Measurements from ENCODE around the gene PRR3. TPM values are rescaled to one million over a fixed set of nuclear protein-coding genes. Genes with fewer than 3 reads are reported as not detected.

The PRR3 gene
- total RNA-seq, 1 donor from 2014 or later: 2.1 TPM

DNA sequence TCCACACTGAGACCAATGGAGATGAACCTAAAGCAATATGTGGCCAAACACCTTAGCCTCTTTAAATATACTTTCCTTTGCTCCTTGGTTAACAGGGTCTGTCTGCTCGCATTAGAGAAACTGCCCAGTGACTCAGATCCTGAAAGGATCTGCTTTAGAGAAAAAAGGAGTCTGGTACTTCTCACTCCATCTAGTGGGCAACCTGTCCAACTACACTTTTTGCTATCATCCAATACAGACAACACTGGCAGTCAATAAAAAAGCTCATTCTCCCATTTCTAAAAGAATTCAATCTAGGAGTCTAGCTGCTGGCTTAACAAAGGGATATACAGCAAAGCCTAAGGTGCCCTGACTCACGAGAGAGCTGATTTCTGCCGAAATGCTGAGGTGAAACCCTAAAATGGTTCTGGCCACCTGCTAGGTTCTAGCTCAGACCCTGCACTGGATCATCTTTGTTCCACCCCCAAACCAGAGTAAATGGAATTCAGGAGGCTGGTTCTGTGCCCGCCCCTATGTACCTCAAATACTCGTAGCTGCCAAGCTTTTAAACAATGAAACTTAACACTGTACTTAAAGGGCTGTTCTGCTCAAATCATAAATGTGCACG, 12.3 kb upstream of the PRR3 start:
- no peaks in the 10 kb centered on the region for H3K27me3 ChIP-seq (ENCODE audit: control insufficient read depth, insufficient read depth, low read length)
- H3K4me3 ChIP-seq (ENCODE audit: low read depth, low read length): no peak overlapping the region
- DNase-seq (ENCODE audit: low read depth): peak; percentile 70
- TF ChIP-seq, protein P1, sequence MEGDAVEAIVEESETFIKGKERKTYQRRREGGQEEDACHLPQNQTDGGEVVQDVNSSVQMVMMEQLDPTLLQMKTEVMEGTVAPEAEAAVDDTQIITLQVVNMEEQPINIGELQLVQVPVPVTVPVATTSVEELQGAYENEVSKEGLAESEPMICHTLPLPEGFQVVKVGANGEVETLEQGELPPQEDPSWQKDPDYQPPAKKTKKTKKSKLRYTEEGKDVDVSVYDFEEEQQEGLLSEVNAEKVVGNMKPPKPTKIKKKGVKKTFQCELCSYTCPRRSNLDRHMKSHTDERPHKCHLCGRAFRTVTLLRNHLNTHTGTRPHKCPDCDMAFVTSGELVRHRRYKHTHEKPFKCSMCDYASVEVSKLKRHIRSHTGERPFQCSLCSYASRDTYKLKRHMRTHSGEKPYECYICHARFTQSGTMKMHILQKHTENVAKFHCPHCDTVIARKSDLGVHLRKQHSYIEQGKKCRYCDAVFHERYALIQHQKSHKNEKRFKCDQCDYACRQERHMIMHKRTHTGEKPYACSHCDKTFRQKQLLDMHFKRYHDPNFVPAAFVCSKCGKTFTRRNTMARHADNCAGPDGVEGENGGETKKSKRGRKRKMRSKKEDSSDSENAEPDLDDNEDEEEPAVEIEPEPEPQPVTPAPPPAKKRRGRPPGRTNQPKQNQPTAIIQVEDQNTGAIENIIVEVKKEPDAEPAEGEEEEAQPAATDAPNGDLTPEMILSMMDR (IDR thresholded peaks at IDR 0.05; ENCODE audit: insufficient read depth, low read length, severe bottlenecking): peak; percentile 74
- peaks cover 1% of the 10 kb centered on the region for H3K36me3 ChIP-seq (ENCODE audit: control insufficient read depth, insufficient read depth, low read length)
- no peak for FAIRE-seq

DNA sequence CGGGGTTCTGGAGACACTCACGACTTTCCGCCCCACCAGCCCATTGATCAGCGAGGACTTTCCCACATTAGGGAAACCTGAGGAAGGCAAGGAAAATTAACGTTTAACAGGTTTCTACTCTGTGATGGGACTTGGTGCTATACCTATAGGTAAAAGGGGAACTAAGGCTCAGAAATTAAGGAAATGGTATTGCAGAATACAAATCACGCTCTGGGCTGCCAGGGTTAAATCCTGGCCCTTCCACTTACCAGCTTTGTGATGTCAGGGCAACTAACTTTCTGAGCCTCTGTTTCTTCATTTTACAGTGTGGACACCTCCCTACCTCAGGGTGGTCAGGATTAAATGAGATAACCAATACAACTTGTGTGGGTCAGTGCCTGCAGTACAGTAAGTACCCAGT, 9.6 kb upstream of the PRR3 start:
- no peak for DNase-seq (ENCODE audit: low read depth)
- H3K27me3 ChIP-seq (ENCODE audit: control insufficient read depth, insufficient read depth, low read length): no peaks in the 10 kb centered on the region
- TF ChIP-seq, protein P1 (IDR thresholded peaks at IDR 0.05; ENCODE audit: insufficient read depth, low read length, severe bottlenecking): no peak
- H3K4me3 ChIP-seq (ENCODE audit: low read depth, low read length): no peak overlapping the region
- H3K36me3 ChIP-seq (ENCODE audit: control insufficient read depth, insufficient read depth, low read length): peaks cover 7% of the 10 kb centered on the region
- no peak for FAIRE-seq

DNA sequence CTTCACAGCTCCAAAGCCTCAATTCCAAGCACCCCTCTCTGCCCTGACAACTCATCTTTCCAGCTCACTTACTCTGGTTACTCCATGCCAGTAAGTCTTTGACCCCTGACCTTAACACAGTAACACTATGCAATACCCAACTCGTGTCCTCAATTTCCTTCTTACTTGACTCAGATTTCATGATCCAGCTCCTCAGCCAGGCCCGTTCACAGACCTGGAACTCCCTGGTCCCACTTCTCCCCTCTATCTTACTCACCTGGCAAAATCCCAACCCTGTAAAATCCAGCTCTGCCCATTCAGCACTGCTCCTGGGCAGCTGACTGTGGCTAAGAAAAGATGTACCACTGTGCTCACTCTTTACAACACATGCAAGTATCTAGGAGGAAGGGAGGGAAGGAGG, 8.7 kb upstream of the PRR3 start:
- Histone ChIP-seq H3K27me3 (ENCODE audit: control insufficient read depth, insufficient read depth, low read length) (no peaks in the 10 kb centered on the region), H3K4me3 (ENCODE audit: low read depth, low read length) (no peak overlapping the region), H3K36me3 (ENCODE audit: control insufficient read depth, insufficient read depth, low read length) (peaks cover 13% of the 10 kb centered on the region)
- FAIRE-seq (no peak), DNase-seq (ENCODE audit: low read depth) (no peak)
- TF ChIP-seq, protein P1 (IDR thresholded peaks at IDR 0.05; ENCODE audit: insufficient read depth, low read length, severe bottlenecking): no peak

DNA sequence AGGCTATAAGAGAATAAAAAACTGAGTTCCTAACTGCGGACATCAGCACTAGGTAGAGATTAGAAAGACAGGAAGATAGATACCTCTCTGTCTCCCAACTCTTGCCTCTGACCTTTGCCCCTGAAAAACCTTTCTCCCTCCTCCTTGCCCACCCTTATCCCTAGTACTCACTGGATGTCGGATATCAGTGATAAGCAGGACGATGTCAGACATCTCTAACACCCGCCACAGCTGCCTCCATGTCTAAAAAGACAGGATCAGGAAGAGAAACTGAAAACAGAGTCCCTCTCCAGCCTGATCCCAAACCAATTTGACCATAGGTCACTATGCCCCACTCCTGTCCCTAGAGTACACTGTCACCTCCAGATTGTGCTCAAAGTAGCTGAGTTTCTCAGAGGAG, 2.7 kb upstream of the PRR3 start:
- Histone ChIP-seq H3K4me3 (ENCODE audit: low read depth, low read length) (no peak overlapping the region), H3K27me3 (ENCODE audit: control insufficient read depth, insufficient read depth, low read length) (no peaks in the 10 kb centered on the region), H3K36me3 (ENCODE audit: control insufficient read depth, insufficient read depth, low read length) (peaks cover 16% of the 10 kb centered on the region)
- FAIRE-seq: no peak
- no peak for DNase-seq (ENCODE audit: low read depth)
- TF ChIP-seq, protein P1 (IDR thresholded peaks at IDR 0.05; ENCODE audit: insufficient read depth, low read length, severe bottlenecking): no peak

DNA sequence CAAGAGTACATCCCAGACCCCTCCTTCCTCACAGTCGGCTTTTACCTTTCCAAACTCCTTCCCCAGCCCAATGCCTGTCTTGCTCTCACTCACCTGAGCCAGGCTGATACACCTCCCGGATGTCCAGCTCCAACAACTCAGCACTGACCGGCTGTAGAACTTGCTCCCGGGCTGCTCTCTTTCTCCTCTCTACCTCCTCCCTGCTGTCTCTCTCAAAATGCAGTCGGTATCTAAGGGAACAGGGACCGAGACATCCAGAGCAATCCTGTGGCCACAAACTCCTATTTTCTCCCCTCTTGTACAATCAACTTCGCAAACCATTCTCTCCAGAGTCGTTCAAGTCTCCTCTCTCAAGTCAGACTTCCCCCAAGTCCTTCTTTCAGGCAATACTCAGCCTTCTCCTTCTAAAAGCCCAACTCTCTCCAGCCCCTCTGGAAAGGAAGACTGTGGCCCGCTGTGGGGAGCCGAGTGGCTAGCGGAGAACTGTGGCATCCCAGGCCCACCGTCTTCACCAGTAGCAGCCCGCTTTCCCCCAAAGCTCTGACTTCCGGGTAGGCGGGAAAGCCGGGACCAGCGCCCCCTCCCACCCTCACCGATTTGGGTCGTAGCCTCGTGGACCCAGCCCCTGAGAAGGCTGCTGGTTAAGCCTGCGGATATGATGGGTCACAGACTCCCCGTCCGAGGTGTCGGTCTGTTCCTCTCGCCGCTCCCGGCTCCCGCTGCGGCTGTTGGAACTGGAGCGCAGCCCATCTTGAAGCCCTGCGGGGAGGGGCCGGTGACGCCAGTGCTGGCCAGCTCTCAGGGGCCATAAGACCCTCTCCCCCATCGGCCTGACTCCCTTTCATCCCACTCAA, 1.9 kb upstream of the PRR3 start:
- H3K36me3 ChIP-seq (ENCODE audit: control insufficient read depth, insufficient read depth, low read length): peaks cover 16% of the 10 kb centered on the region
- DNase-seq (ENCODE audit: low read depth) (no peak), FAIRE-seq (no peak)

More for the DNA sequence above, 1.9 kb upstream of the PRR3 start:
- Histone ChIP-seq H3K27me3 (ENCODE audit: control insufficient read depth, insufficient read depth, low read length) (no peaks in the 10 kb centered on the region), H3K4me3 (ENCODE audit: low read depth, low read length) (peak overlapping the region; percentile 95)
- TF ChIP-seq, protein P1 (IDR thresholded peaks at IDR 0.05; ENCODE audit: insufficient read depth, low read length, severe bottlenecking): no peak

Measured in bronchial epithelial cell (primary cell).